Measurements from ENCODE around the gene PLLP. TPM values are rescaled to one million over a fixed set of nuclear protein-coding genes. Genes with fewer than 3 reads are reported as not detected.

The PLLP gene
- total and polyA plus RNA-seq, 10 donors: 4.7 to 53.1 (median 17.2) TPM

- H3K4me1 ChIP-seq: peaks cover 0 to 18% (median 2%) of the 10 kb centered on the region in 6 donors
- H3K9me3 ChIP-seq: no peaks in the 10 kb centered on the region
- no peak overlapping the region for H3K4me3 ChIP-seq
- 94 to 97% (median 95%) methylated on average over 3 of the region's 3 CpGs for WGBS, 5 donors
- no peak overlapping the region for H3K27ac ChIP-seq
- H3K27me3 ChIP-seq (replicated peaks in 1 of 7): no peaks in the 10 kb centered on the region
- H3K36me3 ChIP-seq: peaks cover 0 to 100% (median 73%) of the 10 kb centered on the region in 6 donors
- no peak for DNase-seq
- TF ChIP-seq POLR2AphosphoS5 (IDR thresholded peaks at IDR 0.05): no peak
- no peak for TF ChIP-seq CTCF (IDR thresholded peaks at IDR 0.05 in 8 of 11, conservative IDR thresholded peaks at IDR 0.05 in 3 of 11)
- no peak for TF ChIP-seq POLR2A (IDR thresholded peaks at IDR 0.05)
- intact Hi-C loops (cut with DNase I; ENCODE audit: low total_unique reads): no loop called here
These were observed 52.6 kb downstream of the PLLP start for GRCh38 chr16:57231821-57232350.

GRCh38 chr16:57229079-57229478, 55.4 kb downstream of the PLLP start:
- intact Hi-C loops (cut with DNase I; ENCODE audit: low total_unique reads): no loop called here
- H3K27ac ChIP-seq: no peak overlapping the region
- peaks cover 0 to 100% (median 88%) of the 10 kb centered on the region in 6 donors for H3K36me3 ChIP-seq
- DNase-seq: no peak
- TF ChIP-seq CTCF (IDR thresholded peaks at IDR 0.05 in 8 of 11, conservative IDR thresholded peaks at IDR 0.05 in 3 of 11): no peak
- no peak for TF ChIP-seq POLR2A (IDR thresholded peaks at IDR 0.05)
- no peak for TF ChIP-seq POLR2AphosphoS5 (IDR thresholded peaks at IDR 0.05)
- WGBS, 5 donors: 92 to 100% (median 96%) methylated on average over 1 of the region's 1 CpG
- H3K4me1 ChIP-seq: no peaks in the 10 kb centered on the region
- H3K4me3 ChIP-seq: no peak overlapping the region
- no peaks in the 10 kb centered on the region for H3K9me3 ChIP-seq
- no peaks in the 10 kb centered on the region for H3K27me3 ChIP-seq (replicated peaks in 1 of 7)

- TF ChIP-seq POLR2A (IDR thresholded peaks at IDR 0.05): no peak
- TF ChIP-seq CTCF (IDR thresholded peaks at IDR 0.05 in 8 of 11, conservative IDR thresholded peaks at IDR 0.05 in 3 of 11): no peak
- no peak for TF ChIP-seq POLR2AphosphoS5 (IDR thresholded peaks at IDR 0.05)
- Histone ChIP-seq H3K27me3 (replicated peaks in 1 of 7) (no peaks in the 10 kb centered on the region), H3K4me1 (no peaks in the 10 kb centered on the region), H3K4me3 (no peak overlapping the region), H3K27ac (no peak overlapping the region), H3K36me3 (peaks cover 0 to 100% (median 90%) of the 10 kb centered on the region in 6 donors), H3K9me3 (no peaks in the 10 kb centered on the region)
- 96 to 99% (median 96%) methylated on average over 4 of the region's 4 CpGs for WGBS, 5 donors
- intact Hi-C loops (cut with DNase I; ENCODE audit: low total_unique reads): no loop called here
- DNase-seq: no peak
These were observed 57.5 kb downstream of the PLLP start for GRCh38 chr16:57226701-57227621.

GRCh38 chr16:57225978-57226377, 58.5 kb downstream of the PLLP start:
- Histone ChIP-seq H3K9me3 (no peaks in the 10 kb centered on the region), H3K27me3 (replicated peaks in 1 of 7) (no peaks in the 10 kb centered on the region), H3K4me1 (no peaks in the 10 kb centered on the region), H3K27ac (no peak overlapping the region), H3K36me3 (peaks cover 0 to 100% (median 89%) of the 10 kb centered on the region in 6 donors), H3K4me3 (no peak overlapping the region)
- TF ChIP-seq POLR2AphosphoS5 (IDR thresholded peaks at IDR 0.05): no peak
- no peak for TF ChIP-seq CTCF (IDR thresholded peaks at IDR 0.05 in 8 of 11, conservative IDR thresholded peaks at IDR 0.05 in 3 of 11)
- TF ChIP-seq POLR2A (IDR thresholded peaks at IDR 0.05): no peak
- DNase-seq: no peak
- intact Hi-C loops (cut with DNase I; ENCODE audit: low total_unique reads): no loop called here
- 94 to 99% (median 96%) methylated on average over 7 of the region's 7 CpGs for WGBS, 5 donors

Data from spleen (tissue), 11 donors.